Fibroblast of villous mesenchyme (primary cell): ENCODE data around the gene BNC2. TPM values are rescaled to one million over a fixed set of nuclear protein-coding genes. Genes with fewer than 3 reads are reported as not detected.

Experiments
- DNase-seq: peaks from one replicate; pipeline ENCODE4 v3.0.0-alpha.2; 2010; ENCODE audit warnings: low read depth
- H3K4me3 ChIP-seq: 2 replicates; pipeline ENCODE4 v1.5.1; 2011; ENCODE audit warnings: low read depth, mild to moderate bottlenecking, low read length
- total RNA-seq: library from RNA; depleted of rRNA; stranded (reverse); fragments of >200 nt; gene quantifications from 2 replicates; pipeline ENCODE4 v1.2.3, GENCODE V29; 2012
- TF ChIP-seq, protein P1 (sequence below): IDR thresholded peaks from 2 replicates; pipeline ENCODE4 v1.5.1; 2012; ENCODE audit warnings: low read depth, mild to moderate bottlenecking, low read length; ENCODE audit not compliant: insufficient read depth

BNC2 gene
- total RNA-seq, 1 donor: 33.7 TPM

GRCh38 chr9:16730162-16730561 lies 140.3 kb downstream of the BNC2 start:
- DNase-seq: no peak
- TF ChIP-seq, protein P1, sequence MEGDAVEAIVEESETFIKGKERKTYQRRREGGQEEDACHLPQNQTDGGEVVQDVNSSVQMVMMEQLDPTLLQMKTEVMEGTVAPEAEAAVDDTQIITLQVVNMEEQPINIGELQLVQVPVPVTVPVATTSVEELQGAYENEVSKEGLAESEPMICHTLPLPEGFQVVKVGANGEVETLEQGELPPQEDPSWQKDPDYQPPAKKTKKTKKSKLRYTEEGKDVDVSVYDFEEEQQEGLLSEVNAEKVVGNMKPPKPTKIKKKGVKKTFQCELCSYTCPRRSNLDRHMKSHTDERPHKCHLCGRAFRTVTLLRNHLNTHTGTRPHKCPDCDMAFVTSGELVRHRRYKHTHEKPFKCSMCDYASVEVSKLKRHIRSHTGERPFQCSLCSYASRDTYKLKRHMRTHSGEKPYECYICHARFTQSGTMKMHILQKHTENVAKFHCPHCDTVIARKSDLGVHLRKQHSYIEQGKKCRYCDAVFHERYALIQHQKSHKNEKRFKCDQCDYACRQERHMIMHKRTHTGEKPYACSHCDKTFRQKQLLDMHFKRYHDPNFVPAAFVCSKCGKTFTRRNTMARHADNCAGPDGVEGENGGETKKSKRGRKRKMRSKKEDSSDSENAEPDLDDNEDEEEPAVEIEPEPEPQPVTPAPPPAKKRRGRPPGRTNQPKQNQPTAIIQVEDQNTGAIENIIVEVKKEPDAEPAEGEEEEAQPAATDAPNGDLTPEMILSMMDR: no peak
- no peak overlapping the region for H3K4me3 ChIP-seq

- no peak overlapping the region for H3K4me3 ChIP-seq
- TF ChIP-seq, protein P1: no peak
- DNase-seq: no peak
Observed at GRCh38 chr9:16729651-16730050, 140.8 kb downstream of the BNC2 start.

GRCh38 chr9:16728137-16728508 lies 142.3 kb downstream of the BNC2 start:
- TF ChIP-seq, protein P1: no peak

GRCh38 chr9:16727452-16728136 lies 142.9 kb downstream of the BNC2 start:
- peak overlapping the region; percentile 64 for H3K4me3 ChIP-seq
- TF ChIP-seq, protein P1: no peak
- DNase-seq: peak; percentile 47

More at GRCh38 chr9:16728137-16728508, 142.3 kb downstream of the BNC2 start:
- DNase-seq: no peak
- peak overlapping the region; percentile 64 for H3K4me3 ChIP-seq

DNA sequence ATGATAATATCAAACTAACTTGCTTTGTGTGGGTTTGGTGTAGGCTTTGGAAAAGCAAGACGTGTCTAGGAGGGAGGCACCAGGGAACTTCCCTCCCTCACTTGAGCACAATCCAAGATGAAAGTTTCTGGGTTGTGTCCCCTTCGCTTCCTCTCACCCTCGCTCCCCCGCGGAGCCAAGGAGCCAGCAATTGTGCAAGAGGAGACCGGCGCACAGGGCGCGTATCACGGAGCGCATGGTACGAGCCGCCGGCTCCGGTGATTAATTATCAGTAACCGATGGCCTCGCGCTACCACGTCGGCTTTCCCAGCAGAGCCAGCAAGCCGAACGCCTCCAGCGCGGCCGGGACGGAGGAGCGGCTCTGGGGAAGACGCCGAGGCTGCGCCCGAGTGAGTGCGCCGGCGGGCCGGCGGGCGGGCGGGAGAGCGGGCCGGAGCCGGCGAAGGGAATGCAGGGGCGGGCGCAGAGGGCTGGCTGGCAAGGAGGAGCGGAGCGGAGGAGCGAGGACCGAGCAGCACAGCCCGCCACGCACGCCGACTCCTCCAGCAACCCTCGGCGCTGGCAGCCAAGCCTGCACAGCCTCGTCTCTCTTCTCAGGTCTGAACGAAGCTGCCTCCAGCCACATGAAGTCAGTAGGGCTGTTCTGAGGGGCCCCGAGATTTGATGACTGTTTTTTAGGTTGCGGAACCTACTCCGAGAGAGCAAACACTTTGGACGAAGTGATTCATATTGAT lies 143.6 kb downstream of the BNC2 start:
- DNase-seq: peak; percentile 87
- TF ChIP-seq, protein P1: no peak
- peak overlapping the region; percentile 64 for H3K4me3 ChIP-seq

GRCh38 chr9:16726029-16726428 lies 144.4 kb downstream of the BNC2 start:
- TF ChIP-seq, protein P1: no peak
- DNase-seq: peak; percentile 41
- peak overlapping the region; percentile 64 for H3K4me3 ChIP-seq

GRCh38 chr9:16725066-16725465 lies 145.4 kb downstream of the BNC2 start:
- H3K4me3 ChIP-seq: no peak overlapping the region
- TF ChIP-seq, protein P1: no peak
- no peak for DNase-seq
